Neutrophil (primary cell): ENCODE measurements around the gene KIF5A.

Experiments
- H3K27ac ChIP-seq: fragments of 200-600 bp; sonication (generic); 2 replicates; pipeline ENCODE4 v1.5.1; 2016; ENCODE audit warnings: mild to moderate bottlenecking, moderate library complexity
- H3K27me3 ChIP-seq: fragments of 200-600 bp; sonication (generic); 2 replicates; pipeline ENCODE4 v1.6.0; 2016; ENCODE audit warnings: mild to moderate bottlenecking
- H3K36me3 ChIP-seq: fragments of 200-600 bp; sonication (generic); 2 replicates; pipeline ENCODE4 v1.5.1; 2017
- H3K4me1 ChIP-seq, 2 experiments: fragments of 200-600 bp in 1 of 2; sonication (generic) in 1 of 2; 1 replicate in 1 of 2; 2 replicates in 1 of 2; pipeline versions ENCODE4 v1.5.1 to v1.6.1; 2013 to 2016; ENCODE audit warnings: low read depth in 1 of 2, low read length in 1 of 2, mild to moderate bottlenecking in 1 of 2, moderate library complexity in 1 of 2; ENCODE audit not compliant: control insufficient read depth in 1 of 2, insufficient read depth in 1 of 2
- H3K4me3 ChIP-seq, 2 experiments: fragments of 200-600 bp in 1 of 2; sonication (generic) in 1 of 2; 1 replicate in 1 of 2; 2 replicates in 1 of 2; pipeline ENCODE4 v1.5.1; 2013 to 2016; ENCODE audit warnings: low read depth in 1 of 2, low read length in 1 of 2, mild to moderate bottlenecking in 1 of 2, moderate library complexity in 1 of 2
- H3K9me3 ChIP-seq: fragments of 200-600 bp; sonication (generic); 2 replicates; pipeline ENCODE4 v1.5.1; 2016
- TF ChIP-seq, protein P1 (sequence below): fragments of 200-600 bp; sonication (generic); IDR thresholded peaks from 2 replicates; pipeline ENCODE4 v1.5.1; 2016; ENCODE audit warnings: antibody characterized with exemption

Gene KIF5A

DNA sequence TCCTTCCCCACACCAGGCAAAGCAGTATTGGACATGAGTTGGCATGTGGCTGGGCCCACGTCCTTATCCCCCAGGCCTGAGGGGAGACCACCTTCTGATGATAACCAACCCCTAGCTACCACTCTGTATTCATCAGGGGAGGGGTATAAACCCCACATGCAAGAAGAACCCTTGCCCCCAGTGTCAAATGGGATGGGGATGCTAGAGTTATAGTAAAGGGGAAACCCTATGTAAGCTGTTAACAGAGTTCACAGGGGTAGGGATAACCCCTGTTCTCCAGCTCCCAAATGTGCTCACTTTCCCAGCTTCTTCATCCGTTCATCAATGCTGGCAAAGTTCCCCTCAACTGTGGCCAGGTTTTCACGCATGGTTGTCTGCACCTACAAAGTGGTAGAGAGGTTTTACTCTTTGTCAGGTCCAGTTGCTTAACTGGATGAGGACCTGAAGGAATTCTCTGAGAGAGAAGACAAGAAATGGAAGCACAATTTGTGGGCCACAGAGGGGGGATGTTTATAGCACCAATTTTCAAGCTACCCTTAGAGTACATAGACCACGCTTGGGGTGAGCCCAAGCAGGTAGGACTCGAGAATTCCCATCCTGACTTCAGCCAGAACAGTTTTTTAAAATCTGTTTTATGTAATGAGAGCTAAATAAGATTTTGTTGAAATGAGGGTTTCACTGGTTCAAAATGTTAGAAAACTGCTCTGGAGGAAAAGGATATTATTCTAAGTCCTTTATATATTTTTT, 19.3 kb upstream of the KIF5A start:
- Histone ChIP-seq H3K27me3 (no peaks in the 10 kb centered on the region), H3K27ac (peak overlapping the region; percentile 100), H3K4me1 (peaks cover 0 to 3% of the 10 kb centered on the region in 2 experiments), H3K4me3 (no peak overlapping the region), H3K9me3 (no peaks in the 10 kb centered on the region), H3K36me3 (peaks cover 100% of the 10 kb centered on the region)
- TF ChIP-seq, protein P1, sequence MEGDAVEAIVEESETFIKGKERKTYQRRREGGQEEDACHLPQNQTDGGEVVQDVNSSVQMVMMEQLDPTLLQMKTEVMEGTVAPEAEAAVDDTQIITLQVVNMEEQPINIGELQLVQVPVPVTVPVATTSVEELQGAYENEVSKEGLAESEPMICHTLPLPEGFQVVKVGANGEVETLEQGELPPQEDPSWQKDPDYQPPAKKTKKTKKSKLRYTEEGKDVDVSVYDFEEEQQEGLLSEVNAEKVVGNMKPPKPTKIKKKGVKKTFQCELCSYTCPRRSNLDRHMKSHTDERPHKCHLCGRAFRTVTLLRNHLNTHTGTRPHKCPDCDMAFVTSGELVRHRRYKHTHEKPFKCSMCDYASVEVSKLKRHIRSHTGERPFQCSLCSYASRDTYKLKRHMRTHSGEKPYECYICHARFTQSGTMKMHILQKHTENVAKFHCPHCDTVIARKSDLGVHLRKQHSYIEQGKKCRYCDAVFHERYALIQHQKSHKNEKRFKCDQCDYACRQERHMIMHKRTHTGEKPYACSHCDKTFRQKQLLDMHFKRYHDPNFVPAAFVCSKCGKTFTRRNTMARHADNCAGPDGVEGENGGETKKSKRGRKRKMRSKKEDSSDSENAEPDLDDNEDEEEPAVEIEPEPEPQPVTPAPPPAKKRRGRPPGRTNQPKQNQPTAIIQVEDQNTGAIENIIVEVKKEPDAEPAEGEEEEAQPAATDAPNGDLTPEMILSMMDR: no peak

DNA sequence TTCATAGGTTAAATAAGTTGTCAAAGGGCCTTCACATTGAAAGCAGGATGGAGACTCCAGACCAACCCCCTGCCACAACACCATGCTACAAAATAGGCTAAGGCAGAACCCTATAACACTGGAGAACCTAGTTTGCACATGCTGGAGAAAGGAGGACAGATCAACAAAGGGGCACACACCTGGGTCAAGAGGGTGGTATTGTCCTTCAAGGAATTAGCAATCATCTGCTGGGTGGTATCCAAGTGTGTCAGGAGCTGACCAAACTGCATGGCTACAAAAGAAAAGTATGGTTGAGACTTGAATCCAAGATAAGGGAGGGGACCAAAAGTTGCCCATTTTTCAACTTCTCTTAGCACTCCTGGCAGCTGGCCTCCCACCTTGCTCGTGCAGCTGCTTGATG, 18.0 kb upstream of the KIF5A start:
- Histone ChIP-seq H3K36me3 (peaks cover 99% of the 10 kb centered on the region), H3K4me3 (no peak overlapping the region), H3K27me3 (no peaks in the 10 kb centered on the region), H3K9me3 (no peaks in the 10 kb centered on the region), H3K27ac (peak overlapping the region; percentile 35), H3K4me1 (no peaks in the 10 kb centered on the region)
- TF ChIP-seq, protein P1: no peak

DNA sequence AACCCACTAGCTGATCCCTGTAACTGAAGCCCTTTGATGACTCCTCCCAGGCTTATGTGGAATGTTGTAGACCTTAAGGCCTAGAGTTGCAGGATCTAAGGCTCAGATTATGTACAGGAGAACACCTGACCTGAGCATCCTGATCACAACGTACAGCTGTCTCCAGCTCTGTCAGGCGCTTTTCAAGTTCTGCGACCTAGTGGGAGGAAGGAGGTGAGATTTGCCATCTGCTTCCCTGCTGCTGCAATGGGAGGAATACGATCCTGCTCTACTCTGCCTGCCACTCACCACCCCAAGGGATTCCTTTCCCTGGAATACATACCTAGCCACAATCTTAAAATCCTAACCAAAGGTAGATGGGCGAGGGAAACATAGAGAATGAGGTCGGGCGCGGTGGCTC, 16.7 kb upstream of the KIF5A start:
- Histone ChIP-seq H3K9me3 (no peaks in the 10 kb centered on the region), H3K27me3 (no peaks in the 10 kb centered on the region), H3K36me3 (peaks cover 93% of the 10 kb centered on the region), H3K27ac (peak overlapping the region; percentile 13), H3K4me3 (no peak overlapping the region), H3K4me1 (no peaks in the 10 kb centered on the region)
- TF ChIP-seq, protein P1: no peak

DNA sequence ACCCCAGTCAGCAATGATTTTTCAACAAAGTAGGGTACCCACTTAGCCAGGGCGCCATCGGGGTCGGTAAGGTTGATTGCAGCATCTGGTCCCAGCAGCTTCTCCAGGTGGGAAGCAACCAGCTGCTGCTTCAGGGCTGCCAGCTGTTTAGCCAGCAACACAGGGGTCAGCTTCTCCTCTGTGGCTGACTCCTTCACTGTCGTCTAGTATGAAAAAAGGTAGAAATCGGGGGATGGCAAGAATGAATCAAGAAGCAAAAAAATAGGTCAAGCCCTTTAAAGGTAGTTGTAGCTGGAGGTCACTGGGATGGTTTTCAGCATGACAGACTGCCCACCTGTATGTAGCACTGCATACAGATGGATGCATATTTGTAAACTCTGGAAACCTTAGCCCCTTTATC, 15.6 kb upstream of the KIF5A start:
- TF ChIP-seq, protein P1: no peak
- Histone ChIP-seq H3K4me1 (no peaks in the 10 kb centered on the region), H3K27me3 (no peaks in the 10 kb centered on the region), H3K9me3 (no peaks in the 10 kb centered on the region), H3K36me3 (peaks cover 93% of the 10 kb centered on the region), H3K27ac (no peak overlapping the region), H3K4me3 (no peak overlapping the region)

DNA sequence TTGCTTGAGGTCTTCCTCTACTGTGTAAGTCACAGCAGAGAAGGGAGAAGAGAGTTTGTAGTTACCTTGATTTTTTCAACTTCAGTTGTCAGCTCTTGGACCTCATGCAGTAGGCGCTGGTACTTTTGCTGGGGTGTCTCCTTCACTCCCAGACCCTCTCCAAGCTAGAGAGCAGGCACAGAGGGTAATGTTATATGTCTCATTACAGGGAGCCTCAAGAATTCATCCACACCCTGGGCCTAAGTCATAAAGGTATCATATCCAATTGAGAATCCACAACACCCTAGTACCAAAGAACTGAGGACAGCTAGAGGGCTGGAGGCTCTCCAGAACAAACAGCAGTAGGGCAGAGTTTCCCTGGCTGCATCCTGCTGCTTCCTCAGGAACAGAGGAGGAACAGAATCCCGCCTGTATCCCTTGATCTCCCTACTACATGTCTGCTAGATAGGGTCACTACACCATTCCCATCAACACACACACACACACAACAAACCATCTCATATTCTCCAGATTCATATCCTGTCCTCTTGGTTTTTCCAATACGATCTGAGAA, 14.8 kb upstream of the KIF5A start:
- no peaks in the 10 kb centered on the region for H3K27me3 ChIP-seq
- H3K9me3 ChIP-seq: no peaks in the 10 kb centered on the region
- H3K4me3 ChIP-seq: no peak overlapping the region
- peaks cover 93% of the 10 kb centered on the region for H3K36me3 ChIP-seq
- TF ChIP-seq, protein P1: no peak
- no peak overlapping the region for H3K27ac ChIP-seq
- no peaks in the 10 kb centered on the region for H3K4me1 ChIP-seq
